Duodenal mucosa (tissue), 2 donors: ENCODE data around the gene TMEM270.

Experiments used
- H3K27ac ChIP-seq: one replicate; pipeline ENCODE4 v1.7.0; 2013; ENCODE audit warnings: low read depth, low read length
- H3K27me3 ChIP-seq, 2 donors: one replicate each; pipeline ENCODE4 v1.7.0; 2013; ENCODE audit warnings: low read length in 2 of 2, control low read depth in 1 of 2; ENCODE audit not compliant: insufficient read depth in 2 of 2, control insufficient read depth in 1 of 2
- H3K36me3 ChIP-seq, 2 donors: one replicate each; pipeline ENCODE4 v1.7.0; 2013; ENCODE audit warnings: low read length in 2 of 2, control low read depth in 1 of 2; ENCODE audit not compliant: insufficient read depth in 2 of 2, control insufficient read depth in 1 of 2
- H3K4me1 ChIP-seq, 2 donors: one replicate each; pipeline ENCODE4 v1.7.0; 2013; ENCODE audit warnings: low read length in 2 of 2, control low read depth in 1 of 2; ENCODE audit not compliant: insufficient read depth in 2 of 2, control insufficient read depth in 1 of 2
- H3K4me3 ChIP-seq, 2 donors: one replicate each; pipeline ENCODE4 v1.7.0; 2013; ENCODE audit warnings: low read length in 2 of 2, low read depth in 1 of 2
- H3K9ac ChIP-seq, 2 donors: one replicate each; pipeline ENCODE4 v1.7.0; 2013; ENCODE audit warnings: low read length in 2 of 2, low read depth in 1 of 2
- H3K9me3 ChIP-seq, 2 donors: one replicate each; pipeline ENCODE4 v1.7.0; 2013; ENCODE audit warnings: low read length in 2 of 2, control low read depth in 1 of 2; ENCODE audit not compliant: control insufficient read depth in 1 of 2

Gene TMEM270

GRCh38 chr7:73894733-73895551 lies 34.0 kb downstream of the TMEM270 start:
- no peaks in the 10 kb centered on the region for H3K4me1 ChIP-seq
- peaks cover 0 to 2% of the 10 kb centered on the region in 2 donors for H3K9me3 ChIP-seq
- no peak overlapping the region for H3K27ac ChIP-seq
- H3K4me3 ChIP-seq = no peak overlapping the region
- no peak overlapping the region for H3K9ac ChIP-seq
- no peaks in the 10 kb centered on the region for H3K36me3 ChIP-seq
- no peaks in the 10 kb centered on the region for H3K27me3 ChIP-seq

- Histone ChIP-seq H3K4me3 (no peak overlapping the region), H3K4me1 (no peaks in the 10 kb centered on the region), H3K9ac (no peak overlapping the region), H3K27me3 (no peaks in the 10 kb centered on the region), H3K9me3 (peaks cover 0 to 2% of the 10 kb centered on the region in 2 donors), H3K27ac (no peak overlapping the region), H3K36me3 (no peaks in the 10 kb centered on the region)
These were observed 34.7 kb downstream of the TMEM270 start for GRCh38 chr7:73895626-73896025.

- no peaks in the 10 kb centered on the region for H3K4me1 ChIP-seq
- H3K9me3 ChIP-seq = peaks cover 0 to 2% of the 10 kb centered on the region in 2 donors
- no peaks in the 10 kb centered on the region for H3K36me3 ChIP-seq
- no peak overlapping the region for H3K4me3 ChIP-seq
- H3K27ac ChIP-seq = no peak overlapping the region
- H3K27me3 ChIP-seq = no peaks in the 10 kb centered on the region
- no peak overlapping the region for H3K9ac ChIP-seq
These were observed 35.5 kb downstream of the TMEM270 start for GRCh38 chr7:73896454-73896853.

- Histone ChIP-seq H3K27me3 (no peaks in the 10 kb centered on the region), H3K27ac (no peak overlapping the region), H3K4me1 (no peaks in the 10 kb centered on the region), H3K9ac (no peak overlapping the region), H3K36me3 (no peaks in the 10 kb centered on the region), H3K9me3 (peaks cover 0 to 2% of the 10 kb centered on the region in 2 donors), H3K4me3 (no peak overlapping the region)
These were observed 38.8 kb downstream of the TMEM270 start for GRCh38 chr7:73899731-73900142.

- Histone ChIP-seq H3K9ac (no peak overlapping the region), H3K27me3 (no peaks in the 10 kb centered on the region), H3K27ac (no peak overlapping the region), H3K9me3 (peaks cover 0 to 2% of the 10 kb centered on the region in 2 donors), H3K4me3 (no peak overlapping the region), H3K4me1 (no peaks in the 10 kb centered on the region), H3K36me3 (no peaks in the 10 kb centered on the region)
These were observed 39.3 kb downstream of the TMEM270 start for GRCh38 chr7:73900286-73900685.

- H3K27me3 ChIP-seq = no peaks in the 10 kb centered on the region
- no peak overlapping the region for H3K27ac ChIP-seq
- H3K36me3 ChIP-seq = no peaks in the 10 kb centered on the region
- H3K9me3 ChIP-seq = peaks cover 0 to 2% of the 10 kb centered on the region in 2 donors
- no peaks in the 10 kb centered on the region for H3K4me1 ChIP-seq
- no peak overlapping the region for H3K4me3 ChIP-seq
- no peak overlapping the region for H3K9ac ChIP-seq
These were observed 40.4 kb downstream of the TMEM270 start for GRCh38 chr7:73901231-73901822.

- Histone ChIP-seq H3K27ac (no peak overlapping the region), H3K9ac (no peak overlapping the region), H3K9me3 (no peaks in the 10 kb centered on the region), H3K36me3 (no peaks in the 10 kb centered on the region), H3K4me1 (no peaks in the 10 kb centered on the region), H3K4me3 (no peak overlapping the region), H3K27me3 (no peaks in the 10 kb centered on the region)
These were observed 41.1 kb downstream of the TMEM270 start for GRCh38 chr7:73901823-73902597.

GRCh38 chr7:73903321-73904218 lies 42.6 kb downstream of the TMEM270 start:
- H3K4me1 ChIP-seq = no peaks in the 10 kb centered on the region
- no peaks in the 10 kb centered on the region for H3K9me3 ChIP-seq
- H3K36me3 ChIP-seq = no peaks in the 10 kb centered on the region
- no peaks in the 10 kb centered on the region for H3K27me3 ChIP-seq
- H3K27ac ChIP-seq = no peak overlapping the region
- H3K4me3 ChIP-seq = no peak overlapping the region
- no peak overlapping the region for H3K9ac ChIP-seq

GRCh38 chr7:73904219-73905137 lies 43.5 kb downstream of the TMEM270 start:
- Histone ChIP-seq H3K36me3 (no peaks in the 10 kb centered on the region), H3K27ac (no peak overlapping the region), H3K4me3 (no peak overlapping the region), H3K9me3 (no peaks in the 10 kb centered on the region), H3K4me1 (no peaks in the 10 kb centered on the region), H3K27me3 (no peaks in the 10 kb centered on the region), H3K9ac (no peak overlapping the region)
